BE2C (cell line): Measurements from ENCODE around the gene IQSEC1.

Source experiments
- DNase-seq: peaks from one replicate; pipeline ENCODE4 v3.0.0-alpha.2; 2020
- H3K27me3 ChIP-seq: fragments of 250-450 bp; sonication (Bioruptor Pico); 2 replicates; pipeline ENCODE4 v1.5.1; 2020; ENCODE audit warnings: mild to moderate bottlenecking
- H3K36me3 ChIP-seq: fragments of 250-450 bp; sonication (Bioruptor Pico); 2 replicates; pipeline ENCODE4 v1.5.1; 2020; ENCODE audit warnings: mild to moderate bottlenecking
- H3K4me1 ChIP-seq: fragments of 250-450 bp; sonication (Bioruptor Pico); 2 replicates; pipeline ENCODE4 v1.5.1; 2020
- H3K4me3 ChIP-seq: 2 replicates; pipeline ENCODE4 v1.5.1; 2011; ENCODE audit warnings: low read depth, low read length
- H3K9me3 ChIP-seq: fragments of 250-450 bp; sonication (Bioruptor Pico); 2 replicates; pipeline ENCODE4 v1.5.1; 2020
- TF ChIP-seq, protein P1 (sequence below): IDR thresholded peaks from 2 replicates; pipeline ENCODE4 v1.5.1; 2012; ENCODE audit warnings: mild to moderate bottlenecking, low read depth, low read length

The IQSEC1 gene

DNA sequence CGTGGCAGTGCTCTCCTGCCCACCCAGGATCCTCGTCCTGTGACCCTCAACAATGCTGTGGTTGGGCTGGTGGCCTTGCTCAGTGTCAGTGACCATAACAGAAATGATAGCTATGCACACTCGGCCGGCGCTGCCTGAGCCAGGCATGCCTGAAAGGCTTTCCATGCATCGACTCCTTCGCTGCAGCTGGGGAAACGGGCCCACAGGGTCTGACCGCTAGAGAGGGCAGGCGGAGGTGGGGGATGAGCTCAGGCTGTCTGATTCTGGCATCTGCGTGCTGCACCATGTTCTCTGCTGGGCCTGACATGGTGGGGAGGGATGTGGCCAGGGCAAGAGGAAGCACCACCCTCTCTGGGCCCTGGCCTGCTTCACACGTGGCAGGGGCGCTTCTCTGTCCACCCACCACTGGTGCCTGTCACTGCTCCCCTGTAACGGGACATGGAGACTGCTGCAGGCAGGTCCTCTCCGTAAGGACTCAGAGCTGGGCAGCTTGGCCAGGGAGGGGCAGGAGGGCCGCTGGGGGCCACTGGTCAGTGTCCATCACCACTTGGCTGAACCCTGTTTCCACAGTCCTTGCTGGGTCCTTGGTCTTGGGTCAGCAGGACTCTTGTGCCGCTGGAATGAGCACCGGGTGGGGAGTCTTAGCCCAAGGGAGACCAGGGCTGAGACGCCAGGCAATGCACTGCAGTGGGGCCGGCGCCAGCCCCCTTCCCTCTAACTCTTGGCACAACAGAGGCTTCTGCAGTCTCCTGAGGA is 167.7 kb downstream of the IQSEC1 start:
- DNase-seq = no peak
- Histone ChIP-seq H3K9me3 (no peaks in the 10 kb centered on the region), H3K4me3 (no peak overlapping the region), H3K36me3 (peaks cover 3% of the 10 kb centered on the region), H3K4me1 (no peaks in the 10 kb centered on the region), H3K27me3 (no peaks in the 10 kb centered on the region)
- TF ChIP-seq, protein P1, sequence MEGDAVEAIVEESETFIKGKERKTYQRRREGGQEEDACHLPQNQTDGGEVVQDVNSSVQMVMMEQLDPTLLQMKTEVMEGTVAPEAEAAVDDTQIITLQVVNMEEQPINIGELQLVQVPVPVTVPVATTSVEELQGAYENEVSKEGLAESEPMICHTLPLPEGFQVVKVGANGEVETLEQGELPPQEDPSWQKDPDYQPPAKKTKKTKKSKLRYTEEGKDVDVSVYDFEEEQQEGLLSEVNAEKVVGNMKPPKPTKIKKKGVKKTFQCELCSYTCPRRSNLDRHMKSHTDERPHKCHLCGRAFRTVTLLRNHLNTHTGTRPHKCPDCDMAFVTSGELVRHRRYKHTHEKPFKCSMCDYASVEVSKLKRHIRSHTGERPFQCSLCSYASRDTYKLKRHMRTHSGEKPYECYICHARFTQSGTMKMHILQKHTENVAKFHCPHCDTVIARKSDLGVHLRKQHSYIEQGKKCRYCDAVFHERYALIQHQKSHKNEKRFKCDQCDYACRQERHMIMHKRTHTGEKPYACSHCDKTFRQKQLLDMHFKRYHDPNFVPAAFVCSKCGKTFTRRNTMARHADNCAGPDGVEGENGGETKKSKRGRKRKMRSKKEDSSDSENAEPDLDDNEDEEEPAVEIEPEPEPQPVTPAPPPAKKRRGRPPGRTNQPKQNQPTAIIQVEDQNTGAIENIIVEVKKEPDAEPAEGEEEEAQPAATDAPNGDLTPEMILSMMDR = no peak

DNA sequence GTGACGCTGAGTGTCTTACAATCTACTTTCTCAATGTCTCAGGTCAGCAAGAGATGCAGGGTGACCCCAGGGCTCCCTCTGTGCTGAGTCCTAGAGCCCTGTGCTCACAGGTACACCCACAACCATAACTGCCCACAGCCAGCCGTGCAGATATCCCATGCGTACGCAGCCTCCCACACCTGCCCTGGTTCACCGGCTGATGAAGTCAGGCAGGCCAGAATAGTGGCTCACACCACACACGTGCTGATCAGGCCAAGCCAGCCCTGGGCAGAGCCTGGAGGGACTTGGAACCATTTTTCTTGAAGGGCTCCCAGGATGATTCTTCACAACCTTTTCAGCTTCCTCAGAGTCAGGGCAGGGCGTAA is 168.3 kb downstream of the IQSEC1 start:
- no peaks in the 10 kb centered on the region for H3K9me3 ChIP-seq
- no peaks in the 10 kb centered on the region for H3K27me3 ChIP-seq
- peaks cover 3% of the 10 kb centered on the region for H3K36me3 ChIP-seq
- no peak for DNase-seq
- no peaks in the 10 kb centered on the region for H3K4me1 ChIP-seq
- TF ChIP-seq, protein P1 = no peak
- no peak overlapping the region for H3K4me3 ChIP-seq

DNA sequence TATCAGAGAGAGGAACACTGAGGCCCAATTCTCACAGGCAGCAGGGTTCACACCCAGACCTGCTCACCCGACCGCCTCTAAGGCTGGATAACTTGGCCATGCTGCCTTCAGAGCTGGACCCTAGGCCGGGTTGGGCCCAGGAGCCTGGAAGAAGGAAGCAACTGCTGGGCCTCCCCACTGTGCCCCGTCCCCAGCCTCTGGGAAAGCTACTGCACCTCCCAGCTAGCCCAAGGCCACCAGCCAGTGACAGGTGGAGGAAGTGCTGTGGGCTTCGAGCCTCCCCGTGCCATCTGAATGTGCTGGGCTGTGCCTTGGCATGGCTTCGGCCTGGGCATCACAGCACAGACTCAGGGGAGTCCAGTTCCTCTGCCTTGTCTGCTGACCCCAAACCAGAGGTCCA is 169.3 kb downstream of the IQSEC1 start:
- no peak for DNase-seq
- TF ChIP-seq, protein P1 = no peak
- Histone ChIP-seq H3K36me3 (peaks cover 3% of the 10 kb centered on the region), H3K9me3 (no peaks in the 10 kb centered on the region), H3K27me3 (no peaks in the 10 kb centered on the region), H3K4me3 (no peak overlapping the region), H3K4me1 (no peaks in the 10 kb centered on the region)

DNA sequence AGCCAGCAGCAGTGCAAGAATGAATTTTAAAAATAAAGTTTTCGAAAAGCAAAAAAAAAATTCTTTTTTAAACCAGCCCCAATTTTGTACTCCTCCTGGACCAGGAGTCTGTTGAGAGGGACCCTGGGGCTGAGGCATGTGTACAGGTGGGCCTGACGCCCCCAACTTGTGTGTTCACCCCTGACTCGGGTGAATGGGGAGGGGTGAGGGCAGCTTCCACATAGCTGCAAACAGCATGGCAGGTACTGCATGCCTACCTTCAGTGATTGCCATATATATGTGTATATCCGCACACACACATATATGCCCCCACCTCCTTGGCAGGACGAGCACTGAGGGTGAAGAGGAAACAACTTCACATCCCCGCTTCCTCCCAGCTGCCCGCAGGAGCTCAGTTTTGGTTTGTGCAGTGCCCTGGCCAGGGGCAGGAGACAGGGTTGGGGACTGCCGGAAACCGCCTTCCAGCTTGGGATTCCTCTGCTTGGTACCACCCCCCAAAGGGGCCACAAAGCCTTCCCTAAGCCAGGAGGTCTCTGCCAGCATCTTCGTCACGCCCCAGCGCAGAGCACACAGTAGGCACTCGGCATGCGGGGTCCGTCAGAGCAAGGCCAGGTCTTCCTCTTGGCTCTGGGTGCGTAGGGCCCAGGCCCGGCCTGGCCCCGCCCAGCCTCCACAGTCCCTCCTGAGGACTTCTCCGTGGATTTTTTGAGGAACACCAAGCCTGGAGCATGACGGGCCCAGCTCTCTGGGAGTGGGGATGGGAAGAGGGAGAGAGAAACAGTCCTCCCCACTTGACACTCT is 170.0 kb downstream of the IQSEC1 start:
- H3K4me3 ChIP-seq = no peak overlapping the region

DNA sequence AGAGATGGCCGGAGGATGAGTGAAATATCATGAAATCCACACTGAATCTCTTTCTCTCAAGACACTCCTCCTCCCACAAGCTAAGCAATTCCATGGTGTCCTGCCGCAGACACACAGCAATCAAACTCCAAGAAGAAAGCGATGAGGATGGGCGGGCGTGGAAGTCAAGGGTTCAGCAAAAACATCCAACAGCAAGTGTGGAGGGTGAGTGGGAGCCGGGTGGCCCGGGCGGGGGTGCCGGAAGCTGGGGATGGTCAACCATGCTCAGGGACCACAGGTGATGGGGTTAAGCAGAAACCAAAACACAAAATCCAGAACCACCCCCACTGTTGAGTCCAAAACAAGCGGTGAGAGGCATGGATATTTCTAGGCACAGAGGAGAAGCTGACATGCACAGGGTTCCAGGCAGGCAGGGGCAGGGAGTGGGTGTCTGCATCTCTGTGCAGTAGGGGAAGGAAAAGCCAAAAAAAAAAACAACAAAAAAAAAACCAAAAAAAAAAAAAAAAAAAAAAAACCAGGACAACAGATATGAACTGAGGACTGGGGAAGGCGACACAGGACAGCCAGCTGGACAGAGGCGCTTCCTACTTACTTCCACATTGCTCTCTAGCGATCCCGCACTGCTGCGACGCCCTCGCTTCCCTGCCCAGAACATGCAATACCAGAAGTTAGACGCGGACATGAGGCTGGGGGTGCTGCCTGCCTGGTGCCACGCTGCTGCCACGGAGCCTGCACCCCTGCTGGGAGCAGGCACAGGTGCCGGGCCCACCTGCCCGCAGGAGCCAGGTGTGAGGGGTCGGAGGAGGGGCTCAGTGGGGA is 170.8 kb downstream of the IQSEC1 start:
- Histone ChIP-seq H3K4me1 (no peaks in the 10 kb centered on the region), H3K36me3 (peaks cover 3% of the 10 kb centered on the region), H3K27me3 (no peaks in the 10 kb centered on the region), H3K4me3 (no peak overlapping the region), H3K9me3 (no peaks in the 10 kb centered on the region)
- DNase-seq = no peak
- TF ChIP-seq, protein P1 = no peak

More for the DNA sequence above, 170.0 kb downstream of the IQSEC1 start:
- Histone ChIP-seq H3K27me3 (no peaks in the 10 kb centered on the region), H3K9me3 (no peaks in the 10 kb centered on the region), H3K36me3 (peaks cover 3% of the 10 kb centered on the region), H3K4me1 (no peaks in the 10 kb centered on the region)
- no peak for DNase-seq
- TF ChIP-seq, protein P1 = no peak
